Measurements from ENCODE around the gene NUP205.
A peak's percentile ranks its signal among the peaks of the same experiment; 100 is the strongest.
"Not testable (repeated sequence)": the region's sequence is repeated elsewhere in the genome, so short reads cannot be mapped to it uniquely, and the experiment has no call there.

NUP205 gene

GRCh38 chr7:135601182-135601581 lies 43.5 kb downstream of the NUP205 start:
- Mint-ChIP-seq H3K36me3 (ENCODE audit: insufficient read depth) (peaks cover 52% of the 10 kb centered on the region), H3K27me3 (no peaks in the 10 kb centered on the region)
- DNase-seq (ENCODE audit: low spot score in 2 of 2): no peak

DNA sequence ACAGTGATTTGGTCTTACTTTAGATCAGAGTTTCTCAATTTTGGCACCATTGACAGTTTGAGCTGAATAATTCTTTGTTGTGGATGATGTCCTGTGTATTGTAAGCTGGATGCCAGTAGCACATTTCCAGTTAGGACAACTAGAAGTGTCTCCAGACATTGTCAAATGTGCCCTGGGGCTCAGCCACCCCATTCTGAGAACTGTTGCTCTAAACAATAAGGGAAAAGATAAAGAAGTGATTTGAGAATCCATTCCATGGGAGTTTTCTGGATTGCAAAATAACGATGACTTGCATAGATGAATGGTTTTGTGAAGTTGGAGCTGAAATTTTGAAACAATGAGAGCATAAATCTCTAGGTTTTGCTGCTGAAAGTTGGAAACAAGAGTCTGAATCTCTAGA lies 44.6 kb downstream of the NUP205 start:
- Mint-ChIP-seq H3K9me3 (no peaks in the 10 kb centered on the region), H3K27me3 (no peaks in the 10 kb centered on the region), H3K4me3 (no peak overlapping the region), H3K4me1 (no peaks in the 10 kb centered on the region), H3K27ac (ENCODE audit: low read depth) (no peak overlapping the region), H3K36me3 (ENCODE audit: insufficient read depth) (peaks cover 58% of the 10 kb centered on the region)
- no peak for DNase-seq (ENCODE audit: low spot score in 2 of 2)
- ATAC-seq (replicated peaks; ENCODE audit: extremely low read depth, poor library complexity, severe bottlenecking): no peak

More at GRCh38 chr7:135601182-135601581, 43.5 kb downstream of the NUP205 start:
- H3K4me1 Mint-ChIP-seq: no peaks in the 10 kb centered on the region
- no peak overlapping the region for H3K27ac Mint-ChIP-seq (ENCODE audit: low read depth)
- ATAC-seq (replicated peaks; ENCODE audit: extremely low read depth, poor library complexity, severe bottlenecking): no peak
- H3K9me3 Mint-ChIP-seq: no peaks in the 10 kb centered on the region
- H3K4me3 Mint-ChIP-seq: no peak overlapping the region

DNA sequence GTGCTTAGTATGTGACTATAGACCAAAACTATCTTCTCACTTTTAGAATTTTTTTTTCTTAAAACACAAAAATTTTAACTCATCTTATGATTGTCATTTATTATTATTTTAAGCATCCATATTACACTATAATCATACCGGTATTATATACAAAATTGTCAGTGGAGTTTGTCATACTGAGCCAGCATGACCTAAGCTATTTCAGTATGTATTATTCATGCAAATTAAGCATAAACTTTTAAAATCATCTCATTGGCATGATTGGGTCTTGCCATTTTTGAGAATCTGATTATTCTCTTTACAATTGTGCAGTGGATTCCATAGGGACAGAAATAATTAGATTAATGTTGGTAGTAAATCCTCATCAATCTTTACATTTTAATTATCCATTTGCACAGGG lies 58.4 kb downstream of the NUP205 start:
- DNase-seq (ENCODE audit: low spot score in 2 of 2) (no peak), ATAC-seq (replicated peaks; ENCODE audit: extremely low read depth, poor library complexity, severe bottlenecking) (no peak)
- Mint-ChIP-seq H3K27me3 (no peaks in the 10 kb centered on the region), H3K4me1 (no peaks in the 10 kb centered on the region), H3K36me3 (ENCODE audit: insufficient read depth) (peaks cover 60% of the 10 kb centered on the region), H3K27ac (ENCODE audit: low read depth) (peak overlapping the region; percentile 38), H3K4me3 (no peak overlapping the region), H3K9me3 (no peaks in the 10 kb centered on the region)

GRCh38 chr7:135617781-135618180 lies 60.1 kb downstream of the NUP205 start:
- H3K4me3 Mint-ChIP-seq: no peak overlapping the region
- no peak for ATAC-seq (replicated peaks; ENCODE audit: extremely low read depth, poor library complexity, severe bottlenecking)
- no peak overlapping the region for H3K27ac Mint-ChIP-seq (ENCODE audit: low read depth)
- H3K36me3 Mint-ChIP-seq (ENCODE audit: insufficient read depth): peaks cover 56% of the 10 kb centered on the region
- H3K9me3 Mint-ChIP-seq: no peaks in the 10 kb centered on the region
- H3K27me3 Mint-ChIP-seq: no peaks in the 10 kb centered on the region
- no peak for DNase-seq (ENCODE audit: low spot score in 2 of 2)
- no peaks in the 10 kb centered on the region for H3K4me1 Mint-ChIP-seq

GRCh38 chr7:135618510-135618909 lies 60.8 kb downstream of the NUP205 start:
- DNase-seq (ENCODE audit: low spot score in 2 of 2) (no peak), ATAC-seq (replicated peaks; ENCODE audit: extremely low read depth, poor library complexity, severe bottlenecking) (no peak)
- Mint-ChIP-seq H3K4me3 (no peak overlapping the region), H3K9me3 (no peaks in the 10 kb centered on the region), H3K36me3 (ENCODE audit: insufficient read depth) (peaks cover 58% of the 10 kb centered on the region), H3K27ac (ENCODE audit: low read depth) (no peak overlapping the region), H3K27me3 (no peaks in the 10 kb centered on the region), H3K4me1 (no peaks in the 10 kb centered on the region)

- ATAC-seq (replicated peaks; ENCODE audit: extremely low read depth, poor library complexity, severe bottlenecking) (no peak), DNase-seq (ENCODE audit: low spot score in 2 of 2) (no peak)
- H3K27me3 Mint-ChIP-seq: no peaks in the 10 kb centered on the region
- H3K9me3 Mint-ChIP-seq: no peaks in the 10 kb centered on the region
- H3K4me3 Mint-ChIP-seq: no peak overlapping the region
- H3K36me3 Mint-ChIP-seq (ENCODE audit: insufficient read depth): peaks cover 65% of the 10 kb centered on the region
- H3K27ac Mint-ChIP-seq (ENCODE audit: low read depth): no peak overlapping the region
- H3K4me1 Mint-ChIP-seq: no peaks in the 10 kb centered on the region
These were observed 62.7 kb downstream of the NUP205 start for GRCh38 chr7:135620447-135620846.

DNA sequence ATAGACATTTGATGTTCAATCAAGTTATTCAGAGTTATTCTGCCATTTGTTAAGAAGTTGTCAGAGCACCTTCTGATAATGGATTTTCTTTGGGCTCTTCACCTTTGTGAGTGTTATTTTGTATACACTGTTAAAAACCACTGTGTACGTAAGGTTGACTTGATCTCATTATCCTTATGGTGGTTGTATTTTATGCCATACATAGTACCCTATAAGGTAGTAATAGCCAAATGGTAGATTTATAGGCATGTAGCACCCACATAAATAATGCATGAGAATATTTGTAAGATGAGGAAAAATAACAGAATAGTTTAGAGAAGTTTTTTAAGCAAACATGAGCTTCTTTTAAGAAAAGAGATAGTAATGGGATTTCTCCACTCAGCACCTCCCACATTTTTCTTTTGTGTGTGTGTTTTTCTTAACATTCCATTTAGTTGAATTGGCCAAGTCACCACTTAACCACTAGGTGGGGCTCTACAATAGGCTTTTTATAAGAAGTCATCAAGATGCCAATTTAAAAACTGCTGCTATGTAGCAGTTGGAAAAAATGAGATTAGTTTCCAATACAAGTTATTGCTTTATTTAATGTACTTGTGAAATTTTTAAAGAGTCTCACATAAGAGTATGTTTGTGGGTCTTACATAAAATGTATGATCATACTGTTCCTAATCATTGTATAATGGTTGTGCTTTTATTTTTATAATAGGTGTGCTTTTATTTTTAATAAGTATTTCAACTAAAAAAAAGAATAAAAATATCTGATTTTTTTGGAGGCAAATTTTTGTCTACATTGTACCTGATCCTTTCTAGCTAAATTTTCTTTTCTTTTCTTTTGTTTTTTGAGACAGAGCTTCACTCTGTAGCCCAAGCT lies 63.5 kb downstream of the NUP205 start:
- ATAC-seq (replicated peaks; ENCODE audit: extremely low read depth, poor library complexity, severe bottlenecking): no peak
- Mint-ChIP-seq H3K27me3 (no peaks in the 10 kb centered on the region), H3K4me1 (no peaks in the 10 kb centered on the region), H3K4me3 (no peak overlapping the region), H3K36me3 (ENCODE audit: insufficient read depth) (peaks cover 64% of the 10 kb centered on the region), H3K27ac (ENCODE audit: low read depth) (no peak overlapping the region), H3K9me3 (no peaks in the 10 kb centered on the region)
- DNase-seq (ENCODE audit: low spot score in 2 of 2): no peak

GRCh38 chr7:135634191-135634878 lies 76.6 kb downstream of the NUP205 start:
- peaks cover 51% of the 10 kb centered on the region for H3K36me3 Mint-ChIP-seq (ENCODE audit: insufficient read depth)
- no peaks in the 10 kb centered on the region for H3K27me3 Mint-ChIP-seq
- H3K4me3 Mint-ChIP-seq: no peak overlapping the region
- H3K27ac Mint-ChIP-seq (ENCODE audit: low read depth): no peak overlapping the region
- DNase-seq (ENCODE audit: low spot score in 2 of 2) (no peak), ATAC-seq (replicated peaks; ENCODE audit: extremely low read depth, poor library complexity, severe bottlenecking) (no peak)
- no peaks in the 10 kb centered on the region for H3K4me1 Mint-ChIP-seq
- H3K9me3 Mint-ChIP-seq: no peaks in the 10 kb centered on the region

- not testable (repeated sequence) for H3K27me3 Mint-ChIP-seq; H3K4me3 Mint-ChIP-seq; ATAC-seq (replicated peaks; ENCODE audit: extremely low read depth, poor library complexity, severe bottlenecking); DNase-seq (ENCODE audit: low spot score in 2 of 2); H3K4me1 Mint-ChIP-seq; H3K9me3 Mint-ChIP-seq; H3K27ac Mint-ChIP-seq (ENCODE audit: low read depth)
- peaks cover 43% of the 10 kb centered on the region for H3K36me3 Mint-ChIP-seq (ENCODE audit: insufficient read depth)
These were observed 82.0 kb downstream of the NUP205 start for GRCh38 chr7:135639690-135640089.

GRCh38 chr7:135644154-135644553 lies 86.4 kb downstream of the NUP205 start:
- Mint-ChIP-seq H3K27me3 (no peaks in the 10 kb centered on the region), H3K9me3 (no peaks in the 10 kb centered on the region), H3K27ac (ENCODE audit: low read depth) (no peak overlapping the region), H3K4me1 (peaks cover 7% of the 10 kb centered on the region), H3K36me3 (ENCODE audit: insufficient read depth) (peaks cover 25% of the 10 kb centered on the region), H3K4me3 (no peak overlapping the region)
- DNase-seq (ENCODE audit: low spot score in 2 of 2) (no peak), ATAC-seq (replicated peaks; ENCODE audit: extremely low read depth, poor library complexity, severe bottlenecking) (no peak)

DNA sequence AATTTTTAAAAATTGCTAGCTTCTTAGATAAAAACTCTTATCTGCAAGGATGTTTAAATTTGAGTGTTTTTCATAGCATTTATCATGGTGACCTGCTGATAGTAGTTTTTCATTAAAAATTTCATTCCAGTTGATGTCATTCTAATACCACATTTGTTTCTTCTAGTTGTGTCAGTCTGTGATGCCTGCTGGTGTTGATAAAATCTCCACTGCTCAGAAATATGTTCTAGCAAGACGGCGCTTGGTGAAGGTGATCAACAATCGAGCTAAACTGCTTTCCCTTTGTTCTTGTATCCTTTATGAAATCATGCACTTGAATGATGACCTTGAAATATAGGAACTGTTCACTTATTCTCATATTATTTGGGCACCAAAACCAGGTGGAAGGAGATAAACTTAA lies 87.0 kb downstream of the NUP205 start:
- H3K27ac Mint-ChIP-seq (ENCODE audit: low read depth): no peak overlapping the region
- no peak for DNase-seq (ENCODE audit: low spot score in 2 of 2)
- H3K4me1 Mint-ChIP-seq: peaks cover 7% of the 10 kb centered on the region
- H3K4me3 Mint-ChIP-seq: no peak overlapping the region
- H3K9me3 Mint-ChIP-seq: no peaks in the 10 kb centered on the region
- ATAC-seq (replicated peaks; ENCODE audit: extremely low read depth, poor library complexity, severe bottlenecking): no peak
- H3K36me3 Mint-ChIP-seq (ENCODE audit: insufficient read depth): peaks cover 22% of the 10 kb centered on the region
- no peaks in the 10 kb centered on the region for H3K27me3 Mint-ChIP-seq

- Mint-ChIP-seq H3K36me3 (ENCODE audit: insufficient read depth) (peaks cover 23% of the 10 kb centered on the region), H3K27ac (ENCODE audit: low read depth) (no peak overlapping the region), H3K9me3 (no peaks in the 10 kb centered on the region), H3K4me1 (peaks cover 7% of the 10 kb centered on the region), H3K4me3 (no peak overlapping the region), H3K27me3 (no peaks in the 10 kb centered on the region)
- ATAC-seq (replicated peaks; ENCODE audit: extremely low read depth, poor library complexity, severe bottlenecking): peak; percentile 36
- no peak for DNase-seq (ENCODE audit: low spot score in 2 of 2)
These were observed 87.7 kb downstream of the NUP205 start for GRCh38 chr7:135645296-135645904.

DNA sequence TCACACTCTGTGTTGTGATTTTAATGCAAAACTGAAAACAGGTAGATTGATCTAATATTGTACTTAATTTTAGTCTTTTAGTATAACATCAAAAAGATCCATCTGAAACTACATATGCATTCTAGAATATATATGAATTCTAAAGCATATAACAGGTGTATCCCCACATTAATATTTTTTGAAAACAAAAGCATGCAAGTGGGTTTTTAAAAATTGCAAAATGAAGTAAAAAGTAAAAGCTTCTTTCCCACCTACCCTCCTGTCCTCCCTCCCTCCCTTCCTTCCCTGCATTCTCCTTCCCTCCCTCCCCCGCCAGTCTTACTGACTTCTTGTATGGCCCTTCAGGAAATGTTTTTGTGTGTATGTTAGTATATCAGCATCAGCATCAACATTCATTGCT lies 90.0 kb downstream of the NUP205 start:
- no peaks in the 10 kb centered on the region for H3K9me3 Mint-ChIP-seq
- DNase-seq (ENCODE audit: low spot score in 2 of 2): no peak
- no peak for ATAC-seq (replicated peaks; ENCODE audit: extremely low read depth, poor library complexity, severe bottlenecking)
- H3K4me1 Mint-ChIP-seq: peaks cover 7% of the 10 kb centered on the region
- H3K27ac Mint-ChIP-seq (ENCODE audit: low read depth): no peak overlapping the region
- peaks cover 13% of the 10 kb centered on the region for H3K36me3 Mint-ChIP-seq (ENCODE audit: insufficient read depth)
- no peak overlapping the region for H3K4me3 Mint-ChIP-seq
- no peaks in the 10 kb centered on the region for H3K27me3 Mint-ChIP-seq

Data from central memory CD8-positive, alpha-beta T cell (primary cell).